K562 (cell line): ENCODE results near the gene FGF4. TPM values are rescaled to one million over a fixed set of nuclear protein-coding genes. Genes with fewer than 3 reads are reported as not detected.

Source experiments
- ATAC-seq: fragments of 200-7000 bp; cut with Tn5 transposase; 3 replicates; pipeline ENCODE4 v1.9.1; 2020; ENCODE audit warnings: moderate library complexity
- BruUV-seq: library from RNA; stranded (reverse); fragments of 400-500 nt; replicated peaks from 2 replicates; lab custom pipeline; 2021; lab: Mats Ljungman, UMichigan
- CTCF ChIA-PET: fragments of 300-600 bp; formaldehyde crosslinking; extraction: SDS; loops from one replicate; lab custom pipeline; 2021; ENCODE audit warnings: low intra/inter-chr PET ratio; lab: Yijun Ruan, JAX
- POLR2A ChIA-PET: fragments of 300-600, 350-650 bp; sonication (Branson Sonifier 250); formaldehyde crosslinking; extraction: SDS; loops from one replicate; lab custom pipeline; 2021; ENCODE audit warnings: antibody characterized with exemption, inconsistent platforms; lab: Yijun Ruan, JAX
- DNase-seq, 4 experiments: peaks; one replicate each; pipeline versions ENCODE4 v3.0.0 to v3.0.0-alpha.2; 2011 to 2018; ENCODE audit warnings: low spot score in 3 of 4, mixed read lengths in 3 of 4; ENCODE audit errors: extremely low read depth in 1 of 4
- FAIRE-seq: peaks from 2 replicates; lab custom pipeline; 2011; peaks lifted over from hg19 to GRCh38; lab: Jason Lieb, UNC
- H2AFZ ChIP-seq: 2 replicates; pipeline ENCODE4 v1.6.0; 2011; ENCODE audit warnings: low read depth, low read length, control low read depth, inconsistent platforms
- H3K27ac ChIP-seq: fragments of 200-600 bp; 3 replicates; pipeline ENCODE4 v1.8.0; 2011; ENCODE audit warnings: low read depth, mild to moderate bottlenecking, control low read depth, inconsistent platforms, low read length, moderate library complexity, mixed read lengths; ENCODE audit errors: extremely low read depth
- H3K27me3 ChIP-seq, 2 experiments: fragments of 300-600 bp in 1 of 2; 2 replicates in 1 of 2; 3 replicates in 1 of 2; pipeline versions ENCODE4 v1.6.0 to v1.8.0; 2011; ENCODE audit warnings: inconsistent platforms in 2 of 2, low read length in 2 of 2, mild to moderate bottlenecking in 1 of 2, mixed read lengths in 1 of 2, moderate library complexity in 1 of 2; ENCODE audit not compliant: control insufficient read depth in 2 of 2, insufficient read depth in 2 of 2
- H3K36me3 ChIP-seq: fragments of 300-600 bp; 3 replicates; pipeline ENCODE4 v1.8.0; 2011; ENCODE audit warnings: mild to moderate bottlenecking, low read length, inconsistent platforms; ENCODE audit not compliant: control insufficient read depth, insufficient read depth
- H3K4me1 ChIP-seq, 2 experiments: fragments of 200-600 bp in 1 of 2; replicated peaks in 1 of 2; 2 replicates in 1 of 2; 3 replicates in 1 of 2; pipeline versions ENCODE4 v1.5.1 to v1.8.0; 2011; ENCODE audit warnings: inconsistent platforms in 2 of 2, low read length in 2 of 2, mild to moderate bottlenecking in 1 of 2, mixed read lengths in 1 of 2, moderate library complexity in 1 of 2; ENCODE audit not compliant: control insufficient read depth in 2 of 2, insufficient read depth in 2 of 2
- H3K4me2 ChIP-seq: 2 replicates; pipeline ENCODE4 v1.6.1; 2011; ENCODE audit warnings: low read length, control low read depth, inconsistent platforms, mixed read lengths; ENCODE audit not compliant: insufficient read depth
- H3K4me3 ChIP-seq: fragments of 200-600 bp; sonication (generic), shearing (Covaris generic); 2 replicates; pipeline ENCODE4 v1.5.1; 2016; ENCODE audit warnings: control low read depth, inconsistent platforms
- H3K79me2 ChIP-seq: fragments of 200-600 bp; 3 replicates; pipeline ENCODE4 v1.8.0; 2011; ENCODE audit warnings: low read length, inconsistent platforms; ENCODE audit not compliant: control insufficient read depth, insufficient read depth
- H3K9ac ChIP-seq, 2 experiments: 2 replicates each; pipeline versions ENCODE4 v1.6.0 to v1.6.1; 2011; ENCODE audit warnings: low read depth in 2 of 2, low read length in 2 of 2, control low read depth in 1 of 2, inconsistent platforms in 1 of 2, mild to moderate bottlenecking in 1 of 2, mixed read lengths in 1 of 2; ENCODE audit not compliant: insufficient read depth in 1 of 2
- H3K9me1 ChIP-seq: one replicate; pipeline ENCODE4 v1.6.0; 2011; ENCODE audit warnings: inconsistent platforms, mild to moderate bottlenecking, low read length, moderate library complexity; ENCODE audit not compliant: control insufficient read depth, insufficient read depth
- H3K9me3 ChIP-seq: replicated peaks from 2 replicates; pipeline ENCODE4 v1.5.1; 2011; ENCODE audit warnings: low read depth, low read length, inconsistent platforms; ENCODE audit not compliant: control insufficient read depth, insufficient read depth
- H4K20me1 ChIP-seq: replicated peaks from 2 replicates; pipeline ENCODE4 v1.6.1; 2011; ENCODE audit warnings: low read length, inconsistent platforms, mixed read lengths; ENCODE audit not compliant: control insufficient read depth, insufficient read depth
- BCOR ChIP-seq: fragments of 450-650 bp; IDR thresholded peaks from 2 replicates; pipeline ENCODE4 v1.6.1; 2016
- FOXP1 ChIP-seq: sonication (generic); formaldehyde crosslinking; IDR thresholded peaks from 2 replicates; pipeline ENCODE4 v1.8.0; 2022; ENCODE audit warnings: mild to moderate bottlenecking, missing genetic modification reagents
- HNRNPUL1 ChIP-seq: fragments of 200-400 bp; formaldehyde crosslinking; IDR thresholded peaks from 2 replicates; pipeline ENCODE4 v1.6.1; 2017; ENCODE audit warnings: low read length
- PHF21A ChIP-seq: fragments of 450-650 bp; IDR thresholded peaks from 2 replicates; pipeline ENCODE4 v1.6.1; 2017; ENCODE audit warnings: low read depth, borderline replicate concordance
- POLR2A ChIP-seq: fragments of 450-650 bp; conservative IDR thresholded peaks from 2 replicates; pipeline ENCODE4 v1.6.1; 2016
- RNF2 ChIP-seq: sonication (generic); IDR thresholded peaks from 2 replicates; pipeline ENCODE4 v1.6.1; 2016
- ZNF511 ChIP-seq: sonication (generic); formaldehyde crosslinking; IDR thresholded peaks from 2 replicates; pipeline ENCODE4 v1.8.0; 2022; ENCODE audit warnings: mild to moderate bottlenecking, missing genetic modification reagents
- WGBS: fragments of 100-300 bp; shearing (Covaris generic); methylation state at CpG from one replicate; pipeline ENCODE4 v1.1.6; 2016; ENCODE audit warnings: low coverage, mixed read lengths; ENCODE audit not compliant: insufficient coverage; ENCODE audit errors: missing lambda C conversion rate; 5-methylcytosine and 5-hydroxymethylcytosine counted together
- in situ Hi-C: fragments of 300-500 bp; cut with MboI; formaldehyde crosslinking; loops from 4 replicates; pipeline ENCODE4 v1.15.0; 2018; ENCODE audit warnings: inconsistent platforms, mixed read lengths
- intact Hi-C: fragments of 100-400 bp; cut with micrococcal nuclease; formaldehyde crosslinking; loops from 2 replicates; pipeline ENCODE4 v1.14.2; 2022
- polyA plus RNA-seq, 8 experiments: library from polyadenylated mRNA; depleted of rRNA in 4 of 8; stranded (reverse) in 5 of 8; unstranded in 3 of 8; fragments of >200 nt; fragmentation: Nextera tagmentation in 2 of 8; fragmentation: Illumina TruSeq in 1 of 8; extraction: Ambion mirVana in 2 of 8; extraction: Trizol in 1 of 8; gene quantifications; 2 replicates each; pipeline versions ENCODE4 v1.2.1 to v1.2.3, GENCODE V29; 2011 to 2014; ENCODE audit warnings: inconsistent platforms in 1 of 8, missing spikeins in 1 of 8
- total RNA-seq, 7 experiments: library from RNA; depleted of rRNA in 6 of 7; stranded (reverse); fragments of >200 nt in 6 of 7; fragmentation: Illumina TruSeq in 2 of 7; extraction: Trizol in 2 of 7; gene quantifications; 2 replicates each; pipeline versions ENCODE4 v1.2.1 to v1.2.3, GENCODE V29; 2011 to 2021; ENCODE audit warnings: low replicate concordance in 1 of 7

FGF4 gene
- total and polyA plus RNA-seq, 9 of the 15 experiments (the other 6 are each of a cell fraction or from before 2014, with no cell fraction given), result not detected

GRCh38 chr11:69750108-69750850, 24.9 kb downstream of the FGF4 start:
- Histone ChIP-seq H3K4me3 (no peak overlapping the region), H3K27me3 (peaks cover 13 to 45% of the 10 kb centered on the region in 2 experiments; a peak in 4 of 5 replicates), H3K9ac (no peak overlapping the region), H3K4me2 (no peak overlapping the region), H3K9me1 (no peaks in the 10 kb centered on the region), H3K79me2 (no peaks in the 10 kb centered on the region), H4K20me1 (peaks cover 7% of the 10 kb centered on the region; the same call in 1 of the 2 replicates), H3K27ac (no peak overlapping the region), H3K4me1 (peaks cover 0 to 5% of the 10 kb centered on the region in 2 experiments; a peak in 2 of 5 replicates), H3K9me3 (no peaks in the 10 kb centered on the region), H3K36me3 (no peaks in the 10 kb centered on the region), H2AFZ (no peak overlapping the region)
- intact Hi-C loops (no loop called here), in situ Hi-C loops (no loop called here)
- BruUV-seq, result no TSS peak
- ChIA-PET POLR2A (interaction anchor here (0.6 kb wide), 2 partner anchors 96 to 1450 kb away, joined by 3 read pairs; no protein-coding TSS in a partner anchor), CTCF (no interaction called here)
- no peak for ATAC-seq
- TF ChIP-seq BCOR, result no peak
- TF ChIP-seq POLR2A, result no peak
- no peak for TF ChIP-seq HNRNPUL1
- no peak for TF ChIP-seq PHF21A
- TF ChIP-seq ZNF511 (CRISPR knock-in tag), result no peak
- no peak for TF ChIP-seq FOXP1 (CRISPR knock-in tag)
- TF ChIP-seq RNF2, result no peak
- DNase-seq, result no peak
- no peak for FAIRE-seq
- WGBS, result 13% methylated on average over 11 of the region's 11 CpGs
